Small intestine (tissue), 7 donors: ENCODE data around the gene FRMD4A. TPM values are rescaled to one million over a fixed set of nuclear protein-coding genes. Genes with fewer than 3 reads are reported as not detected.

ENCODE experiments used
- DNase-seq, 2 donors: peaks; one replicate each; pipeline versions ENCODE4 v3.0.0 to v3.0.0-alpha.2; 2013
- FAIRE-seq: peaks from 2 replicates; lab custom pipeline; 2012; peaks lifted over from hg19 to GRCh38; lab: Jason Lieb, UNC
- H3K27ac ChIP-seq, 3 donors: one replicate each; pipeline ENCODE4 v1.5.1; 2013; ENCODE audit warnings: low read length in 2 of 3, mild to moderate bottlenecking in 2 of 3, control low read depth in 1 of 3, inconsistent platforms in 1 of 3, low read depth in 1 of 3, moderate library complexity in 1 of 3
- H3K27me3 ChIP-seq, 3 donors: one replicate each; pipeline ENCODE4 v1.6.1; 2013; ENCODE audit warnings: low read length in 3 of 3, inconsistent platforms in 1 of 3; ENCODE audit not compliant: control insufficient read depth in 3 of 3, insufficient read depth in 3 of 3
- H3K36me3 ChIP-seq, 3 donors: one replicate each; pipeline ENCODE4 v1.6.1; 2013; ENCODE audit warnings: low read length in 3 of 3, inconsistent platforms in 1 of 3, low read depth in 1 of 3, mild to moderate bottlenecking in 1 of 3, moderate library complexity in 1 of 3; ENCODE audit not compliant: control insufficient read depth in 3 of 3, insufficient read depth in 2 of 3
- H3K4me1 ChIP-seq, 3 donors: one replicate each; pipeline ENCODE4 v1.6.1; 2013; ENCODE audit warnings: low read length in 2 of 3, inconsistent platforms in 1 of 3, low read depth in 1 of 3, mild to moderate bottlenecking in 1 of 3, moderate library complexity in 1 of 3; ENCODE audit not compliant: control insufficient read depth in 3 of 3, insufficient read depth in 2 of 3
- H3K4me3 ChIP-seq, 3 donors: one replicate each; pipeline ENCODE4 v1.5.1; 2013; ENCODE audit warnings: low read length in 3 of 3, control low read depth in 1 of 3, inconsistent platforms in 1 of 3, low read depth in 1 of 3, mild to moderate bottlenecking in 1 of 3, moderate library complexity in 1 of 3
- H3K9me3 ChIP-seq, 2 donors: one replicate each; pipeline ENCODE4 v1.6.1; 2013; ENCODE audit warnings: low read depth in 1 of 2, low read length in 1 of 2; ENCODE audit not compliant: control insufficient read depth in 2 of 2, insufficient read depth in 1 of 2
- WGBS, 3 donors: extraction: QIAGEN DNeasy Blood & Tissue Kit; methylation state at CpG; one replicate each; pipeline ENCODE4 v1.1.7; 2013; 5-methylcytosine and 5-hydroxymethylcytosine counted together
- polyA plus RNA-seq, 4 donors: library from polyadenylated mRNA; stranded (reverse) in 3 of 4; unstranded in 1 of 4; fragments of 200-250 nt in 3 of 4; fragments of 120-200 nt in 1 of 4; gene quantifications; one replicate each; pipeline versions ENCODE4 v1.2.1 to v1.2.3, GENCODE V29; 2013
- donor health status: healthy with polysubstance abuse.
- donor health status: control.
- donor health status: control.
- donor health status: Bipolar disorder and iron deficiency.
- donor health status: healthy.

Gene FRMD4A
- polyA plus RNA-seq, 4 donors = 0.45 to 16.9 (median 6.2) TPM

DNA sequence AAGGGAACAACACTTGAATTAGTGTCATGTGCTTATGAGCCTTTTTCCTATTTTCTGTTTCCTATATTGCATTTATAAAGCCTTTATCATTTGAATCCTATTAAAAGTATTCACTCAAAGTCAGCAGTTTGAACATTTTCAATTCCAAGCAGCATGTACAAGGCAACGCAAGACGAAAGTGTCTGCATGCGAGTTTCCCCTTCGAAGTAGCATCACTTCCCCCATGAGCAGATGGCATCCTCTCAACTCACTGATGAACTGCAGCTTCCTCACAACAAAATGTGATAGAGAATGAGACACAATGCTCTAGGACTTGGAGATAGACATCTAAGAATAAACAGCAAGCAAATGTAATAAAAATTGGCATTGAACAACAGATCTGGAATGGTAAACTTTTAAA is 473.3 kb downstream of the FRMD4A start:
- H3K4me3 ChIP-seq = no peak overlapping the region
- H3K36me3 ChIP-seq = no peaks in the 10 kb centered on the region
- H3K9me3 ChIP-seq = no peaks in the 10 kb centered on the region
- WGBS, 3 donors = 83 to 95% (median 94%) methylated on average over 4 of the region's 4 CpGs
- DNase-seq (no peak), FAIRE-seq (no peak)
- no peak overlapping the region for H3K27ac ChIP-seq
- no peaks in the 10 kb centered on the region for H3K27me3 ChIP-seq
- H3K4me1 ChIP-seq = no peaks in the 10 kb centered on the region

DNA sequence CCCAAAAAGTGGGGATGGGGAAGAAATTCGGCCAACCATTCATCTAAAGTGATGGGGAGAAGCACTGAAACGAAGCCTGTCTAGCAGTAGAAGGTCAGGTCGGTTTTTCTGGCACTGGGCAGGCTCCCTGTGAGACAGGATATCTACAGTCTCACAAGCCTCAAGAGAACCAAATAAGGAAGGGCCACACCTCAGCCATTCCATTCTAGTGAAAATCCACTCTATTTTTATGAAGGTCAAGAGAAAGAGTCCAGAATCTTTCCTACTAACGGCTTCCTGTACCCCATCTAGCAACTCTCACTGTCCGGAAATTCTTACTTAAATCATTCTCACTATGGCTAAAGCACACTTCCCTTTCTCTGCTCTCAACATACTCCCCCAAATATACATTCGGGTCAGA is 476.9 kb downstream of the FRMD4A start:
- H3K4me1 ChIP-seq = no peaks in the 10 kb centered on the region
- H3K27me3 ChIP-seq = no peaks in the 10 kb centered on the region
- H3K36me3 ChIP-seq = no peaks in the 10 kb centered on the region
- no peaks in the 10 kb centered on the region for H3K9me3 ChIP-seq
- WGBS, 3 donors = 57 to 77% (median 60%) methylated on average over 6 of the region's 6 CpGs
- no peak overlapping the region for H3K4me3 ChIP-seq
- FAIRE-seq (no peak), DNase-seq (no peak)
- H3K27ac ChIP-seq = no peak overlapping the region

DNA sequence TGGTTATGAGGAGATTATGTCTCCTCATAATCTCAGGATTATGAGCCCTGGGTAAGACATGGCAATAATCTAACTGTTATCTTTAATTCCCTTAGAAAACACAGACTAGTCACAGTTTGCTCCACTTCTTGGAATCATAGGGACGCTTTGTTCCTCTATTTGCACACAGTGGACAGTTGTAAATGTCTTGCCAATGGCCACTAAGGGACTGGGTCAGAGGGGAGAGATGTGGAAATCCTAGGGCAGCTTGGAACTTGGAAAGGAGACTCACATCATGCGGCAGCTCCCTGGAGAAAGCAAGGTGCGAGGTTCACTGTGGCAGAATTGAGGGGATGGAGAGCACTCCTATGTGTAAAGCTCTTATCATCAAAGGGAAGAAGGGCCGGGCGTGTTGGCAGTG is 477.9 kb downstream of the FRMD4A start:
- FAIRE-seq = no peak
- H3K4me3 ChIP-seq = no peak overlapping the region
- DNase-seq = no peak
- H3K4me1 ChIP-seq = no peaks in the 10 kb centered on the region
- 52 to 78% (median 71%) methylated on average over 5 of the region's 5 CpGs for WGBS, 3 donors
- H3K36me3 ChIP-seq = no peaks in the 10 kb centered on the region
- H3K27me3 ChIP-seq = no peaks in the 10 kb centered on the region
- H3K27ac ChIP-seq = peak overlapping the region in 1 of 3 donors; percentile 27
- H3K9me3 ChIP-seq = no peaks in the 10 kb centered on the region

DNA sequence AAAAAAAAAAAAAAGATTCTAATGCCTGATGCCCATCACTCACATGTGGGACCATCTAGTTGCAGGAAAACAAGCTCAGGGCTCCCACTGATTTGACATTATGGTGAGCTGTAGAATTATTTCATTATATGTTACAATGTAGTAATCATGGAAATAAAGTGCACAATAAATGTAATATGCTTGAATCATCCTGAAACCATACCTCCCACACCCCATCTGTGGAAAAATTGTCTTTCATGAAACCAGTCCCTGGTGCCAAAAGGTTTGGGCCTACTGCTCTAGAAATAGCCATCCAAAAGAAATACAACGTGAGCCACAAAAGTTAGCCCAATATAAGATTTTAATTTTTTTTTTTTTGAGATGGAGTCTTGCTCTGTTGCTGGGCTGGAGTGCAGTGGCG is 478.8 kb downstream of the FRMD4A start:
- no peak overlapping the region for H3K27ac ChIP-seq
- no peaks in the 10 kb centered on the region for H3K36me3 ChIP-seq
- FAIRE-seq (no peak), DNase-seq (no peak)
- WGBS, 3 donors = 89 to 95% (median 93%) methylated on average over 2 of the region's 2 CpGs
- H3K4me3 ChIP-seq = no peak overlapping the region
- no peaks in the 10 kb centered on the region for H3K27me3 ChIP-seq
- H3K4me1 ChIP-seq = no peaks in the 10 kb centered on the region
- H3K9me3 ChIP-seq = no peaks in the 10 kb centered on the region

DNA sequence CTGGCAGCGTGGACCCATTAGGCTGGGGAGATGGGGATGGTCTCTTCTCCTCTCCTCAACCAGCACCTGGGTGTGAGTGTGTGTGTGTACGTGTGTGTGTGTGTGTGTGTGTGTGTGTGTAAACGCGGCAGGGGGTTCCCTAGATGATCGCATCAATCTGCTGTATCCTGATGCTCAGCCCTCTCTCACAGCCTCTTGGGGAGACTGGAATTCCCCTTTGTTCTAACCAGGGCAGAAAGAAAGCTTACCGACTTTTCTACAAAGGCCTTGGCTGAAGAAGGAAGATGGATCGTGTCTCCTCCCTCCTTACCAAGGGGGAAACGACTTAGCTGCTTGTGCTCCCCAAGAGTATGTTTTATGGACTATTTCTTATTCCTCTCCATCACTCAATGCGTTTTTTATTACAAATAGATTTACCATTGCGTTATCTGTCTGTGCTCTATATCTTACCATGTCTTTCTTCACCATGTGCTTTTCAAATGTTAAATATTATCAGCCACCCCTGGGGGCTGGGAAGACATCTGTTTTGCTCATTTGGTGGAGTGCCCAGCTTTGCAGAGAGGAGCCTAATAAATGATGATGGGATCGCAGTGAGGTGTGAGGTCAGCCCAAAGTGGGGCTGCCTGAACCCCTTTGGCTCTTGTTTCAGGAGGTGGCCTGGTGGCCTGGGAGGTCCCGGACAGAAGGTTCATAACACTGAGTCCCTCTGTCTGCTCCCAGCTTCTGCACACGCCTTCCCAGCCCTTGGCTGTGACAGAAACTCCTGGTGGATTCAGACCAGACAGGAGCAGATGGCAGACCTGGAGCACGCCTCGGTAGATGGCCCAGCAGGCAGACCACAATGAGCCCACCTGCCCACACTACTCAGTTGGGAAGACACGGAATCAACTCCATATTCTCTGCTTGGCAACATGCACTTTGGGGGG is 481.9 kb downstream of the FRMD4A start:
- FAIRE-seq (no peak), DNase-seq (no peak)
- Histone ChIP-seq H3K27me3 (peaks cover 0 to 4% (median 0%) of the 10 kb centered on the region in 3 donors), H3K4me3 (no peak overlapping the region), H3K9me3 (no peaks in the 10 kb centered on the region), H3K27ac (no peak overlapping the region), H3K36me3 (no peaks in the 10 kb centered on the region), H3K4me1 (no peaks in the 10 kb centered on the region)
- WGBS, 3 donors = 80 to 85% (median 81%) methylated on average over 16 of the region's 16 CpGs

DNA sequence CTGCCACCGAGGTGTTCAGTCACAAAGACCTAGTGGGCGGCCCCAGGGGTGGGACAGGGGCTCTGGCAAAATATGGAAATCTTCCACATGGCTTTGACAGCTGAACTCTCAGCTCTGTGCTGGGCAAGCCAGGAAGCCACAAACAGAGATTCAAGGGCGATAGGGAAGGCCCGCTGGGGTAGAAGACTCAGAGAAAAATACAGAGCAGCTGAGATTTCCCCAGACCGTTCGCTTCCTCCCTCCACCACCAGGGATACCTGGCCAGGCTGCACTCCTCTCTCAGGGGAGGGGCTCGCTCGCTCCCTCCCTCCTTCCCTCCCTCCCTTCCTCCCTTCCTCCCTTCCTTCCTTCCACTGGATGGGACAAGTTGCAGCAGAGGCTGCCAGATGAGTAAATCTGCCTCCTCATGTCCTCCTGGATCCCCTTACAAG is 483.5 kb downstream of the FRMD4A start:
- H3K4me3 ChIP-seq = no peak overlapping the region
- no peaks in the 10 kb centered on the region for H3K36me3 ChIP-seq
- H3K4me1 ChIP-seq = no peaks in the 10 kb centered on the region
- peaks cover 0 to 4% (median 0%) of the 10 kb centered on the region in 3 donors for H3K27me3 ChIP-seq
- DNase-seq = no peak
- WGBS, 3 donors = 47 to 63% (median 63%) methylated on average over 6 to 8 of the region's 8 CpGs
- no peak for FAIRE-seq
- no peaks in the 10 kb centered on the region for H3K9me3 ChIP-seq
- H3K27ac ChIP-seq = no peak overlapping the region

DNA sequence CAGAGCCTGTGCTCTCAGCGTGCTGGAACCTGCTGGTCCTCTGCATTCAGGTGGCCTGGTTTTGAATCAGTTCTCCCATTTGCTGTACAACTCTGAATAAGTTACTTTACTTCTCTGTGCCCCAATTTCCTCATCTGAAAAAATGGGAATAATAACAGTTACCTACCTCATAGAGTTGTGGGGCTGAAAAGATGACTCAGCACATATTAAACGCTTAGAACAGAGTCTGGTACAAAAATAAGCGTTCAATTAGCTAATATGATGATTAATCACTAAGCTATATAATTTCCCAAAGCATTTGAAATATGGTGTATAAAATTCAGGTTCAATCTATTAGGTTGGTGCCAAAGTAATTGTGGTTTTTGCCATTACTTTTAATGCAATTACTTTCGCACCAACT is 484.8 kb downstream of the FRMD4A start:
- no peak for DNase-seq
- Histone ChIP-seq H3K36me3 (no peaks in the 10 kb centered on the region), H3K27me3 (peaks cover 0 to 4% (median 0%) of the 10 kb centered on the region in 3 donors), H3K4me3 (no peak overlapping the region), H3K4me1 (no peaks in the 10 kb centered on the region), H3K27ac (no peak overlapping the region), H3K9me3 (peaks cover 0 to 9% of the 10 kb centered on the region in 2 donors)
- no peak for FAIRE-seq
- 70 to 80% (median 75%) methylated on average over 4 of the region's 4 CpGs for WGBS, 3 donors

DNA sequence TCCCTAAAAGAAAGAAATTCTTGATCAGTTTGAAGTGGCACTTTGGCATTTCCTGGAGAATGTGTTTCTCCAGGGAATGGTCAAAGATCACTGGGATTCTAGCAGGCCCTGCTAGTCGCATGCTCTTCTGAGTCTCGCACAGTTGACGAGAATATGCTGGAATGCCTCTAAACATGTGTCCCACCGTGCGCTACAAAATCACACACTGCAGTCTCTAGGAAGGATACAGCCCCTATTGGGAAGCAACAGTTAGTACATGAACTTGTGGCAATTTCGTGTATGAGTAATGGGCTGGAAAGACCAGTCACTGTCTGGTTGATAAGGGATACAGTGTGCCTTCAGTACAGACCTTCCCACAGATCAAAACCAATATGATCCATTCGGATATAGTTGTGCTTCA is 486.1 kb downstream of the FRMD4A start:
- Histone ChIP-seq H3K9me3 (peaks cover 0 to 12% of the 10 kb centered on the region in 2 donors), H3K27me3 (peaks cover 0 to 4% (median 0%) of the 10 kb centered on the region in 3 donors), H3K27ac (no peak overlapping the region), H3K4me1 (no peaks in the 10 kb centered on the region), H3K4me3 (no peak overlapping the region), H3K36me3 (no peaks in the 10 kb centered on the region)
- FAIRE-seq = no peak
- 80 to 84% (median 83%) methylated on average over 7 of the region's 7 CpGs for WGBS, 3 donors
- DNase-seq = no peak
